NCI-H460 (cell line): ENCODE results near the gene TPCN1. TPM values are rescaled to one million over a fixed set of nuclear protein-coding genes. Genes with fewer than 3 reads are reported as not detected.

Source experiments
- DNase-seq: peaks from one replicate; pipeline ENCODE4 v3.0.0-alpha.2; 2016; ENCODE audit warnings: low read depth; ENCODE audit errors: extremely low read depth
- polyA plus RNA-seq: library from polyadenylated mRNA; depleted of rRNA; stranded (reverse); fragments of >200 nt; gene quantifications from 2 replicates; pipeline ENCODE4 v1.2.3, GENCODE V29; 2014; cell fraction: nucleus; rRNA removed
- total RNA-seq: library from RNA; depleted of rRNA; stranded (reverse); fragments of >200 nt; shearing (Covaris generic); gene quantifications from 2 replicates; pipeline ENCODE4 v1.2.3, GENCODE V29; 2014; rRNA removed

Gene TPCN1
- total RNA-seq: 11.3 and 11.4 TPM in 2 replicates
- 63.3 and 65.7 TPM in 2 replicates for polyA plus RNA-seq

GRCh38 chr12:113221181-113221996 lies at the start of gene TPCN1:
Gene TPCN1, plus strand, starts transcription at chr12:113221464. Its CDS starts 5,389 bp downstream, at chr12:113226853.
- peak; percentile 100 for DNase-seq

GRCh38 chr12:113171543-113171942 lies 49.7 kb upstream of the TPCN1 start:
- no peak for DNase-seq

GRCh38 chr12:113172185-113172584 lies 49.1 kb upstream of the TPCN1 start:
- DNase-seq: no peak

GRCh38 chr12:113173081-113173698 lies 48.1 kb upstream of the TPCN1 start:
- DNase-seq: no peak

GRCh38 chr12:113174461-113175384 lies 46.5 kb upstream of the TPCN1 start:
- DNase-seq: peak; percentile 53

- DNase-seq: no peak
Measured at GRCh38 chr12:113179023-113179422, 42.2 kb upstream of the TPCN1 start.

- DNase-seq: no peak
Measured at GRCh38 chr12:113180333-113180732, 40.9 kb upstream of the TPCN1 start.

GRCh38 chr12:113181975-113182374 lies 39.3 kb upstream of the TPCN1 start:
- no peak for DNase-seq

GRCh38 chr12:113183030-113183589 lies 38.2 kb upstream of the TPCN1 start:
- no peak for DNase-seq

GRCh38 chr12:113184098-113184899 lies 37.0 kb upstream of the TPCN1 start:
- no peak for DNase-seq

- DNase-seq: peak; percentile 89
Measured at GRCh38 chr12:113184900-113185179, 36.4 kb upstream of the TPCN1 start.

- DNase-seq: peak; percentile 55
Measured at GRCh38 chr12:113185180-113186032, 35.9 kb upstream of the TPCN1 start, which contains the start of the genes DDX54 and RITA1. Gene DDX54, minus strand, starts transcription at chr12:113185478. Its CDS starts 27 bp downstream, at chr12:113185451. Gene RITA1, plus strand, starts transcription at chr12:113185721. Its CDS starts 1,026 bp downstream, at chr12:113186747.

- no peak for DNase-seq
Measured at GRCh38 chr12:113186033-113186365, 35.3 kb upstream of the TPCN1 start.

- no peak for DNase-seq
Measured at GRCh38 chr12:113186666-113187325, 34.5 kb upstream of the TPCN1 start.

- DNase-seq: no peak
Measured at GRCh38 chr12:113189361-113189760, 31.9 kb upstream of the TPCN1 start.

- DNase-seq: peak; percentile 54
Measured at GRCh38 chr12:113190761-113191160, 30.5 kb upstream of the TPCN1 start.

GRCh38 chr12:113191227-113191626 lies 30.0 kb upstream of the TPCN1 start:
- DNase-seq: no peak

GRCh38 chr12:113194971-113195391 lies 26.3 kb upstream of the TPCN1 start:
- no peak for DNase-seq
